Activated naive CD8-positive, alpha-beta T cell treated with anti-CD3 and anti-CD28 coated beads, Interleukin-2, amount 50 U/mL, for 24 hours (primary cell): ENCODE data around the gene PLPP7.
"Not testable (repeated sequence)": the region's sequence is repeated elsewhere in the genome, so short reads cannot be mapped to it uniquely, and the experiment has no call there.

Experiments
- ATAC-seq: fragments of 150-1000 bp; cut with Tn5 transposase; one replicate; pipeline ENCODE4 v1.10.0; 2021
- DNase-seq: peaks from one replicate; pipeline ENCODE4 v3.0.0; 2021
- H3K27ac Mint-ChIP-seq: one replicate; pipeline ENCODE4 v1.8.0; 2021; ENCODE audit warnings: mild to moderate bottlenecking, mixed read lengths
- H3K27me3 Mint-ChIP-seq: one replicate; pipeline ENCODE4 v1.8.0; 2021; ENCODE audit warnings: mixed read lengths
- H3K36me3 Mint-ChIP-seq: one replicate; pipeline ENCODE4 v1.8.0; 2021; ENCODE audit warnings: low read depth, mixed read lengths
- H3K4me1 Mint-ChIP-seq: one replicate; pipeline ENCODE4 v1.8.0; 2021; ENCODE audit warnings: mixed read lengths
- H3K4me3 Mint-ChIP-seq: one replicate; pipeline ENCODE4 v1.8.0; 2021; ENCODE audit warnings: mild to moderate bottlenecking, moderate library complexity, mixed read lengths
- H3K9me3 Mint-ChIP-seq: one replicate; pipeline ENCODE4 v1.8.0; 2021; ENCODE audit warnings: mixed read lengths

Gene PLPP7

DNA sequence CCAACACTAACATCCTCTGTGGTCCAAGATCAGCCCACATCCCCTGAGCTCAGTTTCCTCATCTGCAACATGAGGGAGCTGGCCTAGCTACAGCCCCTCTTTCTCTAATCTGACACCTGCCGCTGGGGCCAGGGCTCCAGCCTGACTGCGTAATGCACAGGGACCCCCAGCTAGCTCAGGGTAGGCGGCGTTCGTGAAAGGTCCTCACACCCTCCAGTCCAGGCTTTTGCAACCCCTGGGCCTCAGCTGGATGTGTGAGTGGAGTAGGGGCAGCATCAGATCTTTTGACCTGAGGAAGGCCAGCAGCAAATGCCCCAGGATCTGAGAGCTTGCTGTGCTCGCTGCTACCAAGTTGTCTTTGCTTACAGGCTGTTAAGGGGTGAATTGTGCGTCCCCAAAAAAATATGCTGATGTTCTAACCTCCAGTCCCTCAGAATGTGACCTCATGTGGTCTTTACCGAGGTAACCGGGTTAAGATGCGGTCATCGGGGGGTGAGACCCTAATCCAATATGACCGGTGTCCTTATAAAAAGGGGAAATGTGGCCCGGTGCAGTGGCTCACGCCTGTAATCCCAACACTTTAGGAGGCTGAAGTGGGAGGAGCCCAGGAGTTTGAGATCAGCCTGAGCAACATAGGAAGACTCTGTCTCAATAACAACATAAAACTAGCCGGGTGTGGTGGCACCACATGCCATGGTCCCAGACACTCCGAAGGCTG, 47.8 kb downstream of the PLPP7 start:
- H3K27ac Mint-ChIP-seq = no peak overlapping the region
- no peaks in the 10 kb centered on the region for H3K36me3 Mint-ChIP-seq

DNA sequence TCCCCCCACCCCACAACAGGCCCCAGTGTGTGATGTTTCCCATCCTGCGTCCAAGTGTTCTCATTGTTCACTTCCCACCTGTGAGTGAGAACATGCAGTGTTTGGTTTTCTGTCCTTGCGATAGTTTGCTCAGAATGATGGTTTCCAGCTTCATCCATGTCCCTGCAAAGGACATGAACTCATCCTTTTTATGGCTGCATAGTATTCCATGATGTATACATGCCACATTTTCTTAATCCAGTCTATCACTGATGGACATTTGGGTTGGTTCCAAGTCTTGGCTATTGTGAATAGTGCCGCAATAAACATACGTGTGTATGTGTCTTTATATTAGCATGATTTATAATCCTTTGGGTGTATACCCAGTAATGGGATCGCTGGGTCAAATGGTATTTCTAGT, 49.7 kb downstream of the PLPP7 start:
- H3K9me3 Mint-ChIP-seq, ATAC-seq, H3K4me1 Mint-ChIP-seq, H3K27ac Mint-ChIP-seq, H3K4me3 Mint-ChIP-seq, H3K27me3 Mint-ChIP-seq, H3K36me3 Mint-ChIP-seq, DNase-seq: not testable (repeated sequence)

More for the DNA sequence above, 47.8 kb downstream of the PLPP7 start:
- DNase-seq (no peak), ATAC-seq (no peak)
- H3K4me3 Mint-ChIP-seq = no peak overlapping the region
- H3K9me3 Mint-ChIP-seq = no peaks in the 10 kb centered on the region
- H3K27me3 Mint-ChIP-seq = no peaks in the 10 kb centered on the region
- H3K4me1 Mint-ChIP-seq = peaks cover 3% of the 10 kb centered on the region

DNA sequence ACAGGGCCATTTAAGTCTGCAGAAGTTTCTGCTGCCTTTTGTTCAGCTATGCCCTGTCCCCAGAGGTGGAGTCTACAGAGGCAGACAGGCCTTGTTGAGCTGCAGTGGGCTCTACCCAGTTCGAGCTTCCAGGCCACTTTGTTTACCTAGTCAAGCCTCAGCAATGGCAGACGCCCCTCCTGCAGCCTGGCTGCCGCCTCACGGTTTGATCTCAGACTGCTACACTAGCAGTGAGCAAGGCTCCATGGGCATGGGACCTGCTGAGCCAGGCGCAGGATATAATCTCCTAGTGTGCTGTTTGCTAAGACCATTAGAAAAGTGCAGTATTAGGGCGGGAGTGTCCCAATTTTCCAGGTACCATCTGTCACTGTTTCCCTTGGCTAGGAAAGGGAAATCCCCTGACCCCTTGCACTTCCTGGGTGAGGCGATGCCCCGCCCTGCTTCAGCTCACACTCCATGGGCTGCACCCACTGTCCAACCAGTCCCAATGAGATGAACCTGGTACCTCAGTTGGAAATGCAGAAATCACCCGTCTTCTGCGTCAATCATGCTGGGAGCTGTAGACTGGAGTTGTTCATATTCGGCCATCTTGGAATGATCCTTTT, 55.5 kb downstream of the PLPP7 start:
- not testable (repeated sequence) for H3K36me3 Mint-ChIP-seq, H3K4me1 Mint-ChIP-seq, ATAC-seq, H3K27me3 Mint-ChIP-seq, DNase-seq, H3K27ac Mint-ChIP-seq, H3K9me3 Mint-ChIP-seq, H3K4me3 Mint-ChIP-seq

DNA sequence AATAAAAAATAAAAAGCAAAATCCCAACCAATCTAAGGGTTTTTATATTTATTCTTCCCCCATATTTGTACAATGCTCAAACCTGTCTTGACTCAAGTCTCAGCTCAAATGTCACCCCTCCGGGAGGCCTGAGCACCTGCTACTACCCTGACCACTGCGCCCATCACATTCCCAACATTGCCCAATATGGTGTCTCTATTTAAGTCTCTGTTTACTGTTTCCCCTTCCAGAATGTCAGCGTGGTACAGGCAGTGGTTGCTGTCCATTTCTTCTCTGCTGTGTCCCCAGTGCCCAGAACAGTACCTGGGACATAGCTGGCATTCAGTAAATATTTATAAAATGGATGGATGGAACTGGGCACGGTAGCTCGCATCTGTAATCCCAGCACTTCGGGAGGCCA, 57.0 kb downstream of the PLPP7 start:
- Mint-ChIP-seq H3K36me3 (no peaks in the 10 kb centered on the region), H3K4me1 (peaks cover 11% of the 10 kb centered on the region), H3K27me3 (peaks cover 2% of the 10 kb centered on the region), H3K27ac (no peak overlapping the region), H3K4me3 (no peak overlapping the region), H3K9me3 (no peaks in the 10 kb centered on the region)
- DNase-seq = no peak
- ATAC-seq = no peak

DNA sequence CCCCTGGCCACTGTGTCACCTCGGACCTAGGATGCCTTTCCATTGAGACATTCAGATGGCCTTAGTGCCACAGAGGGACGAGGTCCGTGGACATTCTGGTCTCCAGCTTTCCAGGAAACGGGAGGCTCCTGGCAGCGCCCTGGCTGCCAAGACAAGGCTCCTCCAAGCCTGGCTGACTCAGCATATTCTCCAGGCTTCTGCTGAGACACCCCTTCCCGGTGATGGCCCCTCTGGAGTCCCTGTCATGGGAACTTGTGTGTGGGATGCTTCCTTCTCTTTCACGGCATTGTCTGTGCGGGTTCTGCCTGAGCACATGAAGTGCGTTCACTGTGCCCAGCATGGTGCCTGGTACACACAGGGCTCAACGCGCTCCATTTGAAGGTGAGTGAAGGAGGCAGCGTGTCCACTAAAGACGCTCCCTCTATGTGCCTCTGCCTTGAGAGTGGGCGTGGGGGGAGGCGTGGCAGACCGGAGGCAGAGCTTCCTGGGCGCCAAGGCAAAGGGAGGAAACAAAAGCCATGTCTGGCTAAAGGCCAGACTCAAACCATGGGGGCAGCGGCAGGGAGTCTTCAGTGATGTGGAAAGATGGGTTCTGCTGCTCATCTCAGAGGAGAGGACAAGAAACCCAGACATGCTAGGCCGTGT, 58.0 kb downstream of the PLPP7 start:
- no peak overlapping the region for H3K4me3 Mint-ChIP-seq

DNA sequence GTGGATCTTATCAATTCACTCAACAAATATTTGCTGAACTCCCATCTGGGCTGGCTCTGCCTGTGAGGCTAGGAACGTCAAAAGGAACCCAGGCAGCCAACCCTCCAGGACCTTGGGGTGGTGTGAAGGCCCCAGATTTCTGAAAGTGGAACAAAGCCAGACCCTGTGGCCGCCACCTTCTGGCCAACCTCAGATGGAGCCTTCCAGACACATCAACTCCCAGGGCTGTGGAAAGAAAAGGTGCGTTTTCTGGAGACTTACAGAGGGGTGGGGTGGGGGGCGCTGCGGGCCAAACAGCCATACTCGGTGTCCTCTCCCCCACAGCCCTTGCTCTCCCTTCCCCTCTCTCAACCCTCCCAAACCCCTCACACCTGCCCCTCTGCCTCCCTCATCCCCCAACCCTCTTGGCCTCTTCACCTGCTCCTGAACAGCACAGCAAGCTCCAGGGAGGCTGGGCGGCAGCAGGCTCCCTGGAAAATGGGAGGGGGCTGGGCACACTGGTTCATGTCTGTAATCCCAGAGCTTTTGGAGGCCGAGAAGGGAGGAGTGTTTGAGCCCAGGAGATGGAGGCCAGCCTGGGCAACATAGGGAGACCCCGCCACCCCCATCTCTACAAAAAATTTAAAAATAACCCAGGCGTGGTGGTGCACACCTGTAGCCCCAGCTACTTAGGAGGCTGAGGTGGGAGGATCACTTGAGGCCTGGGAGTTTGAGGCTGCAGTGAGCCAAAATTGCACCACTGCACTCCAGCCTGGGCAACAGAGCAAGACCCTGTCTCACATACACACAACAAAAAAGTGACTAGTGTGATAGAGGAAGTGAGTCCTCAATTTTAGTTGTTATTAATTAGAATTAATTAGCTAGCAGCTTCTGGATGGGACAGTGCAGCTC, 59.4 kb downstream of the PLPP7 start:
- DNase-seq (no peak), ATAC-seq (no peak)
- Mint-ChIP-seq H3K9me3 (no peaks in the 10 kb centered on the region), H3K4me1 (peaks cover 11% of the 10 kb centered on the region), H3K36me3 (no peaks in the 10 kb centered on the region), H3K27me3 (peaks cover 2% of the 10 kb centered on the region), H3K4me3 (no peak overlapping the region), H3K27ac (no peak overlapping the region)

More for the DNA sequence above, 58.0 kb downstream of the PLPP7 start:
- H3K36me3 Mint-ChIP-seq = no peaks in the 10 kb centered on the region
- DNase-seq (no peak), ATAC-seq (no peak)
- no peak overlapping the region for H3K27ac Mint-ChIP-seq
- H3K9me3 Mint-ChIP-seq = no peaks in the 10 kb centered on the region
- H3K4me1 Mint-ChIP-seq = peaks cover 11% of the 10 kb centered on the region
- H3K27me3 Mint-ChIP-seq = peaks cover 2% of the 10 kb centered on the region

DNA sequence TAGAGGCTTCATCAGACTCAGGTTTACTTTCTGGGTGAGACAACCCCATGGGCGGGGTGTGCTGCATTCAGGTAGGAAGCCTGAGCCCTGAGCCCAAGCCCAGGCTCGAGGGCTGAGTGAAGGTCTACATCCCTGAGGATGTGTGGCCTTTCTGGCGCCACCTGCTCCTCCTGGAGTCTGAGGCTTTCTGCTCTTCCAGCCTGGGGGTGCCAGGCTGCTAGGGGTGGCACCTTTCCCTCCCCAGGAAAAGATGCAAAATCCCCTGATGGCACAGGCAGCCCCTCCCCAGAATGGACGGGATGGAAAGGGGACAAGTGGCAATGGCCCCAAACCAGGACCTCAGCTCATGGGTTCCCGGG, 60.0 kb downstream of the PLPP7 start:
- Mint-ChIP-seq H3K36me3 (no peaks in the 10 kb centered on the region), H3K9me3 (no peaks in the 10 kb centered on the region), H3K27me3 (peaks cover 2% of the 10 kb centered on the region), H3K27ac (no peak overlapping the region), H3K4me1 (peaks cover 11% of the 10 kb centered on the region), H3K4me3 (no peak overlapping the region)
- DNase-seq (no peak), ATAC-seq (no peak)

DNA sequence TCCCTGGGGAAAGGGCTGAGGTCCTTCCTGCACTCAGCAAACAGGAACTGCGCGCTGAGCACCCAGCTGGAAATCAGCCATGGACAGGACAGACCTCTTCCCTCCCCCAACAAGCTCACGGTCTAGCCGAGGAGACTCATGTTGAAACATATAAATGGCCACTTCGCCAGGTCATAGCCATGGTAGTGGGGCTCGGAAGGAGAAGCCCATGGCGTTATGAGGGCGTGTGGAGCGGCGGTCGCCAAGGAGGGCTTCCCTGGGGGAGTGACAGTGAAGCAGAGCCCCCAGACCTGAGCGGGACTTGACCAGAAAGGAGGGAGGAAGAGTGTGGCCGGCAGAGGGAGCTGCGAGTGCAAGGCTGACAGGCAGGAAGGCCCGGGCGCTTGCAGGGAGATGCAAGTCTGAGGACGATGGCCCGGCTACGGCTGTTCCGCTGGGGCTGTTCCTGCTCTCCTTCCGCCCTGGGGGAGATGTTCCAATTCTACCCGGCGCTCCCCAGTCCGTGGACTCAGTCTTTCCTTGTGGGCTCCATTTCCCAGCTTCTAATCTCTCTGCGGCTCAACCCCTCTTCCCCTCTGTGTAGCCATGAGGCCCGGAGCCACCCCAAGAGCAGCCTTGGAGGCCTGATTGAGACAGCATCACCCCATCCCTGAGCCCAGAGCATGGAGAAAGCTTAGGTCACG, 60.5 kb downstream of the PLPP7 start:
- no peaks in the 10 kb centered on the region for H3K9me3 Mint-ChIP-seq
- ATAC-seq (peak; percentile 97), DNase-seq (peak; percentile 92)
- H3K4me3 Mint-ChIP-seq = no peak overlapping the region
- H3K4me1 Mint-ChIP-seq = peaks cover 11% of the 10 kb centered on the region
- no peak overlapping the region for H3K27ac Mint-ChIP-seq
- H3K36me3 Mint-ChIP-seq = no peaks in the 10 kb centered on the region
- peaks cover 2% of the 10 kb centered on the region for H3K27me3 Mint-ChIP-seq

DNA sequence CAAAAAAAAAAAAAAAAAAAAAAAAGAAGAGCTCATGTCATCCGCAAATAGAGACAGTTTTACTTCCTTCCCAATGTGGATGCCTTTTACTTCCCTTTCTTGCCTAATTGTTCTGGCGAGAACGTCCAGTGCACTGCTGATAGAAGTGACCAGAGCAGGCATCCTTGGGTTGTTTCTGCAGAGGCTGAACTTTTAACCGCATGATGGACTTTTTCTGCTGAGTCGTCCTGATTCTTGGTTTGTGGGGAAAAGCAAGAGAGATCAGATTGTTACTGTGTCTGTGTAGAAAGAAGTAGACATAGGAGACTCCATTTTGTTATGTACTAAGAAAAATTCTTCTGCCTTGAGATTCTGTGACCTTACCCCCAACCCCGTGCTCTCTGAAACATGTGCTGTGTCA, 67.0 kb downstream of the PLPP7 start:
- H3K9me3 Mint-ChIP-seq = not testable (repeated sequence)

DNA sequence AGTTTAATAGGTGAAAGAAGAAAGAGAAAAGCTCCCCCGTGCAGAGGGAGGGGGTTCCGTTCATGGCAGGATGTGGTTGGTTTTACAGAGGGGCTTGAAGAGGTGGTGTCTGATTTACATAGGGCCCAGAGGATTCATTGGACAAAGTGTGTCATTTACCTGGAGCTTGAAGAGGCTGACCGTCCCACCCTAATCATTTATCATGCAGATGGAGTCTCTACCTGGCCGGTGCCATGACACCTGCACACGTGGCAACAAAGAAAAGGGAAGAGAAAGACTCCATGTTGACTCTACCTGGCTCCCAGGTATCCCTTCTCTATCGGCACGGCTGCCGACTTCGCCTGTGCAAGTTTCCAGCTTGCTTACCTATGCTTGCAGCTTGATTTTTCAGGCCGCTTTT, 69.0 kb downstream of the PLPP7 start:
- no peaks in the 10 kb centered on the region for H3K27me3 Mint-ChIP-seq
- no peak overlapping the region for H3K4me3 Mint-ChIP-seq
- H3K9me3 Mint-ChIP-seq = no peaks in the 10 kb centered on the region
- H3K4me1 Mint-ChIP-seq = peaks cover 28% of the 10 kb centered on the region
- no peaks in the 10 kb centered on the region for H3K36me3 Mint-ChIP-seq
- peak overlapping the region; percentile 69 for H3K27ac Mint-ChIP-seq
- ATAC-seq = no peak
- no peak for DNase-seq

More for the DNA sequence above, 67.0 kb downstream of the PLPP7 start:
- H3K4me1 Mint-ChIP-seq = peaks cover 23% of the 10 kb centered on the region
- not testable (repeated sequence) for H3K27me3 Mint-ChIP-seq, ATAC-seq, H3K27ac Mint-ChIP-seq, H3K4me3 Mint-ChIP-seq, H3K36me3 Mint-ChIP-seq, DNase-seq
